PC-9 (cell line): ENCODE measurements around the gene DNAJC15.
"Not testable (repeated sequence)": the region's sequence is repeated elsewhere in the genome, so short reads cannot be mapped to it uniquely, and the experiment has no call there.

Experiments used
- CTCF ChIP-seq: fragments of 200-600 bp; sonication (generic); conservative IDR thresholded peaks from 2 replicates; pipeline ENCODE4 v1.6.1; 2017; ENCODE audit warnings: mixed run types, antibody characterized with exemption, mild to moderate bottlenecking, moderate library complexity
- EZH2 ChIP-seq: fragments of 200-600 bp; sonication (generic); IDR thresholded peaks from 2 replicates; pipeline ENCODE4 v1.8.0; 2017; ENCODE audit warnings: antibody characterized with exemption, low read depth

GRCh38 chr13:43075511-43075902 is 52.1 kb downstream of the DNAJC15 start:
- TF ChIP-seq CTCF, EZH2: not testable (repeated sequence)
